Osteocyte (in vitro differentiated cells): ENCODE results near the gene ATF6B. TPM values are rescaled to one million over a fixed set of nuclear protein-coding genes. Genes with fewer than 3 reads are reported as not detected.

Experiments used
- DNase-seq: peaks from one replicate; pipeline ENCODE4 v3.0.0; 2021; ENCODE audit warnings: mixed read lengths; ENCODE audit not compliant: unreplicated experiment; ENCODE audit errors: extremely low spot score
- H3K27ac Mint-ChIP-seq: one replicate; pipeline ENCODE4 v1.8.0; 2021; ENCODE audit warnings: mild to moderate bottlenecking, mixed read lengths; ENCODE audit not compliant: unreplicated experiment
- H3K27me3 Mint-ChIP-seq: one replicate; pipeline ENCODE4 v1.8.0; 2021; ENCODE audit warnings: mixed read lengths; ENCODE audit not compliant: unreplicated experiment
- H3K36me3 Mint-ChIP-seq: one replicate; pipeline ENCODE4 v1.8.0; 2021; ENCODE audit warnings: mixed read lengths; ENCODE audit not compliant: unreplicated experiment
- H3K4me1 Mint-ChIP-seq: one replicate; pipeline ENCODE4 v1.8.0; 2021; ENCODE audit warnings: mixed read lengths; ENCODE audit not compliant: unreplicated experiment
- H3K4me3 Mint-ChIP-seq: one replicate; pipeline ENCODE4 v1.8.0; 2021; ENCODE audit warnings: mild to moderate bottlenecking, moderate library complexity, mixed read lengths; ENCODE audit not compliant: unreplicated experiment
- H3K9me3 Mint-ChIP-seq: one replicate; pipeline ENCODE4 v1.8.0; 2021; ENCODE audit warnings: mixed read lengths; ENCODE audit not compliant: unreplicated experiment
- CTCF ChIP-seq: fragments of 200-600 bp; sonication (generic); IDR thresholded peaks from 2 replicates; pipeline ENCODE4 v1.5.0; 2021; ENCODE audit warnings: antibody characterized with exemption, mild to moderate bottlenecking, moderate library complexity
- total RNA-seq: library from RNA; stranded (reverse); gene quantifications from 2 replicates; pipeline ENCODE4 v1.2.1, GENCODE V29; 2021

The ATF6B gene
- total RNA-seq, 1 donor from 2014 or later: 109 TPM

GRCh38 chr6:32109765-32110160 is 18.3 kb downstream of the ATF6B start:
- H3K27me3 Mint-ChIP-seq: no peaks in the 10 kb centered on the region
- DNase-seq: no peak
- H3K4me3 Mint-ChIP-seq: no peak overlapping the region
- peak overlapping the region; percentile 64 for H3K27ac Mint-ChIP-seq
- TF ChIP-seq CTCF: no peak
- H3K9me3 Mint-ChIP-seq: no peaks in the 10 kb centered on the region
- H3K36me3 Mint-ChIP-seq: peaks cover 4% of the 10 kb centered on the region
- peaks cover 61% of the 10 kb centered on the region for H3K4me1 Mint-ChIP-seq

GRCh38 chr6:32109114-32109764 is 18.8 kb downstream of the ATF6B start, which contains the start of gene TNXB:
TNXB (minus strand) TSS chr6:32109338; CDS start chr6:32098198, 11,140 bp downstream.
- peaks cover 2% of the 10 kb centered on the region for H3K36me3 Mint-ChIP-seq
- peaks cover 2% of the 10 kb centered on the region for H3K27me3 Mint-ChIP-seq
- TF ChIP-seq CTCF: no peak
- peak within 1 kb of the TSS; percentile 16 for H3K4me3 Mint-ChIP-seq
- H3K9me3 Mint-ChIP-seq: no peaks in the 10 kb centered on the region
- peaks cover 56% of the 10 kb centered on the region for H3K4me1 Mint-ChIP-seq
- no peak for DNase-seq
- H3K27ac Mint-ChIP-seq: peak within 1 kb of the TSS; percentile 87

- no peak for TF ChIP-seq CTCF
- Mint-ChIP-seq H3K4me3 (peak overlapping the region; percentile 16), H3K36me3 (peaks cover 2% of the 10 kb centered on the region), H3K4me1 (peaks cover 51% of the 10 kb centered on the region), H3K27me3 (peaks cover 5% of the 10 kb centered on the region), H3K9me3 (no peaks in the 10 kb centered on the region), H3K27ac (peak overlapping the region; percentile 87)
- no peak for DNase-seq
Measured at GRCh38 chr6:32108727-32109113, 19.3 kb downstream of the ATF6B start.

GRCh38 chr6:32108094-32108627 is 19.9 kb downstream of the ATF6B start:
- peaks cover 45% of the 10 kb centered on the region for H3K4me1 Mint-ChIP-seq
- H3K36me3 Mint-ChIP-seq: peaks cover 2% of the 10 kb centered on the region
- H3K9me3 Mint-ChIP-seq: no peaks in the 10 kb centered on the region
- peak overlapping the region; percentile 16 for H3K4me3 Mint-ChIP-seq
- H3K27ac Mint-ChIP-seq: peak overlapping the region; percentile 87
- peaks cover 5% of the 10 kb centered on the region for H3K27me3 Mint-ChIP-seq
- DNase-seq: no peak
- no peak for TF ChIP-seq CTCF

GRCh38 chr6:32107406-32107805 is 20.6 kb downstream of the ATF6B start:
- no peak for TF ChIP-seq CTCF
- DNase-seq: no peak
- peaks cover 5% of the 10 kb centered on the region for H3K27me3 Mint-ChIP-seq
- peak overlapping the region; percentile 87 for H3K27ac Mint-ChIP-seq
- peaks cover 2% of the 10 kb centered on the region for H3K36me3 Mint-ChIP-seq
- H3K4me1 Mint-ChIP-seq: peaks cover 43% of the 10 kb centered on the region
- no peaks in the 10 kb centered on the region for H3K9me3 Mint-ChIP-seq
- H3K4me3 Mint-ChIP-seq: no peak overlapping the region
